LoVo (cell line): Measurements from ENCODE around the gene PLA2R1.

Experiments used
- DNase-seq: peaks from one replicate; pipeline ENCODE4 v3.0.0-alpha.2; 2016; ENCODE audit warnings: low spot score

The PLA2R1 gene

GRCh38 chr2:160062292-160063005, at the start of gene PLA2R1:
PLA2R1 (minus strand) TSS chr2:160062615; CDS start chr2:160062403, 212 bp downstream.
- peak; percentile 81 for DNase-seq

- DNase-seq: no peak
Observed at GRCh38 chr2:160110674-160111239, 48.3 kb upstream of the PLA2R1 start.

- peak; percentile 70 for DNase-seq
Observed at GRCh38 chr2:160109939-160110673, 47.7 kb upstream of the PLA2R1 start.

GRCh38 chr2:160109243-160109642, 46.8 kb upstream of the PLA2R1 start:
- no peak for DNase-seq

- DNase-seq: no peak
Observed at GRCh38 chr2:160108646-160109045, 46.2 kb upstream of the PLA2R1 start.

- DNase-seq: no peak
Observed at GRCh38 chr2:160105366-160105765, 43.0 kb upstream of the PLA2R1 start.

- DNase-seq: no peak
Observed at GRCh38 chr2:160104115-160104514, 41.7 kb upstream of the PLA2R1 start.

- DNase-seq: no peak
Observed at GRCh38 chr2:160097326-160097725, 34.9 kb upstream of the PLA2R1 start.

- DNase-seq: no peak
Observed at GRCh38 chr2:160096409-160096808, 34.0 kb upstream of the PLA2R1 start.

- no peak for DNase-seq
Observed at GRCh38 chr2:160092445-160092844, 30.0 kb upstream of the PLA2R1 start.

- no peak for DNase-seq
Observed at GRCh38 chr2:160091381-160091780, 29.0 kb upstream of the PLA2R1 start.

GRCh38 chr2:160087854-160088745, 25.7 kb upstream of the PLA2R1 start:
- no peak for DNase-seq

GRCh38 chr2:160085662-160086061, 23.2 kb upstream of the PLA2R1 start:
- no peak for DNase-seq

GRCh38 chr2:160077912-160078810, 15.7 kb upstream of the PLA2R1 start:
- no peak for DNase-seq

- DNase-seq: no peak
Observed at GRCh38 chr2:160076914-160077313, 14.5 kb upstream of the PLA2R1 start.

- peak; percentile 34 for DNase-seq
Observed at GRCh38 chr2:160076241-160076640, 13.8 kb upstream of the PLA2R1 start.

- DNase-seq: peak; percentile 44
Observed at GRCh38 chr2:160075171-160075570, 12.8 kb upstream of the PLA2R1 start.

GRCh38 chr2:160073284-160073888, 11.0 kb upstream of the PLA2R1 start:
- peak; percentile 45 for DNase-seq

- DNase-seq: no peak
Observed at GRCh38 chr2:160068906-160069305, 6.5 kb upstream of the PLA2R1 start.

GRCh38 chr2:160064916-160065315, 2.5 kb upstream of the PLA2R1 start:
- no peak for DNase-seq
